HTR-8/SVneo (cell line): ENCODE data around the gene PGC.
"Not testable (repeated sequence)": the region's sequence is repeated elsewhere in the genome, so short reads cannot be mapped to it uniquely, and the experiment has no call there.

ENCODE experiments used
- DNase-seq: peaks from one replicate; pipeline ENCODE4 v3.0.0; 2011; ENCODE audit warnings: low spot score, mixed read lengths; ENCODE audit not compliant: insufficient read length
- FAIRE-seq: peaks from 2 replicates; lab custom pipeline; 2011; peaks lifted over from hg19 to GRCh38; lab: Jason Lieb, UNC

Gene PGC

GRCh38 chr6:41777551-41778285 lies 30.5 kb upstream of the PGC start:
- no peak for DNase-seq
- FAIRE-seq, result no peak

- FAIRE-seq (no peak), DNase-seq (no peak)
Observed at GRCh38 chr6:41775293-41775882, 28.2 kb upstream of the PGC start.

- FAIRE-seq, result no peak
- DNase-seq, result no peak
Observed at GRCh38 chr6:41774841-41775240, 27.6 kb upstream of the PGC start.

- FAIRE-seq (no peak), DNase-seq (no peak)
Observed at GRCh38 chr6:41771058-41771983, 24.1 kb upstream of the PGC start.

- DNase-seq, result no peak
- no peak for FAIRE-seq
Observed at GRCh38 chr6:41770381-41771057, 23.3 kb upstream of the PGC start.

- FAIRE-seq (no peak), DNase-seq (no peak)
Observed at GRCh38 chr6:41769376-41769775, 22.2 kb upstream of the PGC start.

GRCh38 chr6:41768545-41769308 lies 21.5 kb upstream of the PGC start:
- no peak for DNase-seq
- FAIRE-seq, result no peak

- DNase-seq, result peak; percentile 91
- FAIRE-seq, result peak; percentile 96
Observed at GRCh38 chr6:41767112-41767833, 20.1 kb upstream of the PGC start.

GRCh38 chr6:41766043-41766664 lies 19.0 kb upstream of the PGC start:
- FAIRE-seq, DNase-seq: not testable (repeated sequence)

- FAIRE-seq (no peak), DNase-seq (no peak)
Observed at GRCh38 chr6:41763470-41763869, 16.3 kb upstream of the PGC start.

GRCh38 chr6:41759905-41760579 lies 12.8 kb upstream of the PGC start:
- DNase-seq (no peak), FAIRE-seq (no peak)

GRCh38 chr6:41759106-41759904 lies 12.1 kb upstream of the PGC start:
- DNase-seq, result no peak
- FAIRE-seq, result no peak

GRCh38 chr6:41758641-41759035 lies 11.4 kb upstream of the PGC start:
- DNase-seq (no peak), FAIRE-seq (no peak)

GRCh38 chr6:41757931-41758640 lies 10.9 kb upstream of the PGC start:
- peak; percentile 59 for FAIRE-seq
- no peak for DNase-seq

GRCh38 chr6:41757271-41757670 lies 10.1 kb upstream of the PGC start:
- DNase-seq (no peak), FAIRE-seq (no peak)

GRCh38 chr6:41756354-41756753 lies 9.2 kb upstream of the PGC start:
- DNase-seq (no peak), FAIRE-seq (no peak)

GRCh38 chr6:41755895-41756294 lies 8.7 kb upstream of the PGC start:
- DNase-seq, result no peak
- FAIRE-seq, result no peak
